Fibroblast of lung (primary cell): ENCODE results near the gene GRIN1.

Experiments used
- EZH2 ChIP-seq: IDR thresholded peaks from 2 replicates; pipeline ENCODE4 v1.5.1; 2012; ENCODE audit warnings: low read length, control low read depth, mild to moderate bottlenecking; ENCODE audit errors: missing control alignments
- TF ChIP-seq, protein P1 (sequence below), 2 donors: IDR thresholded peaks in 1 of 2; conservative IDR thresholded peaks in 1 of 2; 1 replicate in 1 of 2; 2 replicates in 1 of 2; pipeline ENCODE4 v1.5.1; 2011 to 2012; ENCODE audit warnings: low read length in 2 of 2, control low read depth in 1 of 2, inconsistent platforms in 1 of 2, low read depth in 1 of 2, mild to moderate bottlenecking in 1 of 2

DNA sequence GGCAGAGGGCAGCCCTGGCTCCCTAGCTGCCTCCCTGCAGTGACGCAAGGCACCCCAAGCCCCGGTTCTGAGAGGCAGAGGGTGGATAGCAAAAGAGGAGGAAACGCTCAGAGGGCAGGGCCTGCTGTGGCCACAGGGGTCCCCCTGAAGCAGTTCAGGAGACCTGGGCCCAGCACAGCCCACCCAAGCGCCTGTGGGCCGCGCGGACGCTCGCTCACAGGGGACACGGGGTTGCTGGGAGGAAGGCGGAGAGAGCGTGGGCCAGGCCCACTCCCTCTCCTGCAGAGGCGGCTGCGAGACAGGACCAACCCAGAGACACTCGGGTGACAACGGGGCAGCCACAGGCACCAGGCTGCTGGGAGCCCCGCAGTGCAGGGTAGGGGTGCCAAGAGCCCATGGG is 40.8 kb downstream of the GRIN1 start:
- TF ChIP-seq, protein P1, sequence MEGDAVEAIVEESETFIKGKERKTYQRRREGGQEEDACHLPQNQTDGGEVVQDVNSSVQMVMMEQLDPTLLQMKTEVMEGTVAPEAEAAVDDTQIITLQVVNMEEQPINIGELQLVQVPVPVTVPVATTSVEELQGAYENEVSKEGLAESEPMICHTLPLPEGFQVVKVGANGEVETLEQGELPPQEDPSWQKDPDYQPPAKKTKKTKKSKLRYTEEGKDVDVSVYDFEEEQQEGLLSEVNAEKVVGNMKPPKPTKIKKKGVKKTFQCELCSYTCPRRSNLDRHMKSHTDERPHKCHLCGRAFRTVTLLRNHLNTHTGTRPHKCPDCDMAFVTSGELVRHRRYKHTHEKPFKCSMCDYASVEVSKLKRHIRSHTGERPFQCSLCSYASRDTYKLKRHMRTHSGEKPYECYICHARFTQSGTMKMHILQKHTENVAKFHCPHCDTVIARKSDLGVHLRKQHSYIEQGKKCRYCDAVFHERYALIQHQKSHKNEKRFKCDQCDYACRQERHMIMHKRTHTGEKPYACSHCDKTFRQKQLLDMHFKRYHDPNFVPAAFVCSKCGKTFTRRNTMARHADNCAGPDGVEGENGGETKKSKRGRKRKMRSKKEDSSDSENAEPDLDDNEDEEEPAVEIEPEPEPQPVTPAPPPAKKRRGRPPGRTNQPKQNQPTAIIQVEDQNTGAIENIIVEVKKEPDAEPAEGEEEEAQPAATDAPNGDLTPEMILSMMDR (conservative IDR thresholded peaks at IDR 0.05 in 1 of 2, IDR thresholded peaks at IDR 0.05 in 1 of 2; ENCODE audit: low read depth in 1 of 2, low read length in 2 of 2): no peak
- TF ChIP-seq EZH2: no peak
